IMR-90 (cell line): ENCODE results near the gene C4orf33. TPM values are rescaled to one million over a fixed set of nuclear protein-coding genes. Genes with fewer than 3 reads are reported as not detected.

Experiments
- ATAC-seq: fragments of 200-7000 bp; cut with Tn5 transposase; 2 replicates; pipeline ENCODE4 v1.9.1; 2020; ENCODE audit warnings: low read depth, mild to moderate bottlenecking, moderate library complexity
- BruUV-seq: library from RNA; stranded (reverse); fragments of 400-500 nt; replicated peaks from 2 replicates; lab custom pipeline; 2021; lab: Mats Ljungman, UMichigan
- CTCF ChIA-PET: fragments of 300-600 bp; formaldehyde crosslinking; extraction: SDS; loops from one replicate; lab custom pipeline; 2021; ENCODE audit warnings: antibody characterized with exemption; lab: Yijun Ruan, JAX
- POLR2A ChIA-PET: fragments of 300-600 bp; sonication (Branson Sonifier 250); formaldehyde crosslinking; loops from one replicate; lab custom pipeline; 2022; ENCODE audit warnings: antibody characterized with exemption; ENCODE audit not compliant: unreplicated experiment; lab: Charles Lee
- DNase-seq: peaks from one replicate; pipeline ENCODE4 v3.0.0; 2013
- H2AFZ ChIP-seq: replicated peaks from 2 replicates; pipeline ENCODE3; 2013; ENCODE audit warnings: low read length, mild to moderate bottlenecking; ENCODE audit not compliant: poor library complexity
- H2AK5ac ChIP-seq: 2 replicates; pipeline ENCODE4 v1.6.1; 2013; ENCODE audit warnings: low read depth, low read length, inconsistent platforms
- H2AK9ac ChIP-seq: replicated peaks from 2 replicates; pipeline ENCODE3; 2013; ENCODE audit warnings: mild to moderate bottlenecking, low read depth, low read length, moderate library complexity; ENCODE audit not compliant: poor library complexity
- H2BK120ac ChIP-seq: 2 replicates; pipeline ENCODE4 v1.6.1; 2013; ENCODE audit warnings: low read depth, low read length, inconsistent platforms
- H2BK15ac ChIP-seq: 3 replicates; pipeline ENCODE4 v1.6.1; 2013; ENCODE audit warnings: low read depth, low read length, inconsistent platforms
- H2BK20ac ChIP-seq: 2 replicates; pipeline ENCODE4 v1.6.1; 2013; ENCODE audit warnings: low read depth, mild to moderate bottlenecking, inconsistent platforms, low read length, moderate library complexity
- H2BK5ac ChIP-seq: 2 replicates; pipeline ENCODE4 v1.6.1; 2013; ENCODE audit warnings: mild to moderate bottlenecking, low read depth, low read length, inconsistent platforms; ENCODE audit not compliant: poor library complexity, severe bottlenecking
- H3K14ac ChIP-seq: replicated peaks from 2 replicates; pipeline ENCODE4 v1.6.1; 2013; ENCODE audit warnings: low read depth, low read length, inconsistent platforms
- H3K18ac ChIP-seq: 2 replicates; pipeline ENCODE4 v1.6.1; 2013; ENCODE audit warnings: low read depth, low read length, control low read depth
- H3K23ac ChIP-seq: 2 replicates; pipeline ENCODE4 v1.6.1; 2013; ENCODE audit warnings: low read depth, low read length, inconsistent platforms
- H3K27ac ChIP-seq: 2 replicates; pipeline ENCODE4 v1.5.1; 2013; ENCODE audit warnings: mild to moderate bottlenecking, control low read depth, low read length; ENCODE audit not compliant: insufficient read depth
- H3K27me3 ChIP-seq: 2 replicates; pipeline ENCODE4 v1.6.1; 2013; ENCODE audit warnings: low read length; ENCODE audit not compliant: control insufficient read depth, insufficient read depth
- H3K36me3 ChIP-seq: 2 replicates; pipeline ENCODE4 v1.6.1; 2013; ENCODE audit warnings: low read length, mixed read lengths; ENCODE audit not compliant: control insufficient read depth, insufficient read depth
- H3K4ac ChIP-seq: 2 replicates; pipeline ENCODE4 v1.6.1; 2013; ENCODE audit warnings: low read depth, low read length, inconsistent platforms
- H3K4me1 ChIP-seq: 2 replicates; pipeline ENCODE4 v1.6.1; 2013; ENCODE audit warnings: low read length, mixed read lengths; ENCODE audit not compliant: control insufficient read depth, insufficient read depth
- H3K4me2 ChIP-seq: 2 replicates; pipeline ENCODE4 v1.6.1; 2013; ENCODE audit warnings: low read depth, mild to moderate bottlenecking, control low read depth, low read length, moderate library complexity
- H3K4me3 ChIP-seq: 2 replicates; pipeline ENCODE4 v1.5.1; 2013; ENCODE audit warnings: low read depth, mild to moderate bottlenecking, control low read depth, low read length, moderate library complexity; ENCODE audit not compliant: insufficient read depth
- H3K56ac ChIP-seq: 2 replicates; pipeline ENCODE4 v1.6.1; 2013; ENCODE audit warnings: low read length, inconsistent platforms; ENCODE audit not compliant: insufficient read depth; ENCODE audit errors: extremely low read depth
- H3K79me1 ChIP-seq, 2 experiments: 2 replicates each; pipeline ENCODE4 v1.6.1; 2013; ENCODE audit warnings: low read length in 2 of 2, inconsistent platforms in 1 of 2, low read depth in 1 of 2
- H3K9ac ChIP-seq: 2 replicates; pipeline ENCODE4 v1.6.1; 2013; ENCODE audit warnings: low read depth, low read length, control low read depth
- H3K9me1 ChIP-seq: 2 replicates; pipeline ENCODE4 v1.6.1; 2013; ENCODE audit warnings: low read length, inconsistent platforms; ENCODE audit not compliant: insufficient read depth
- H3K9me3 ChIP-seq: 2 replicates; pipeline ENCODE4 v1.6.1; 2013; ENCODE audit warnings: low read length; ENCODE audit not compliant: control insufficient read depth, insufficient read depth
- H4K20me1 ChIP-seq: 2 replicates; pipeline ENCODE4 v1.6.1; 2013; ENCODE audit warnings: low read length, inconsistent platforms; ENCODE audit not compliant: insufficient read depth
- H4K5ac ChIP-seq: 2 replicates; pipeline ENCODE4 v1.6.1; 2013; ENCODE audit warnings: mild to moderate bottlenecking, low read depth, low read length, control low read depth
- H4K8ac ChIP-seq, 2 experiments: 2 replicates each; pipeline ENCODE4 v1.6.1; 2013; ENCODE audit warnings: low read depth in 2 of 2, low read length in 2 of 2, control low read depth in 1 of 2, inconsistent platforms in 1 of 2
- H4K91ac ChIP-seq: 2 replicates; pipeline ENCODE4 v1.6.1; 2013; ENCODE audit warnings: low read depth, low read length, inconsistent platforms; ENCODE audit not compliant: insufficient read depth
- CEBPB ChIP-seq: IDR thresholded peaks from 2 replicates; pipeline ENCODE4 v1.6.1; 2012; ENCODE audit warnings: low read depth, low read length, improper control_type of control experiment
- CHD1 ChIP-seq: IDR thresholded peaks from 2 replicates; pipeline ENCODE4 v1.6.1; 2012; ENCODE audit warnings: low read depth, low read length, improper control_type of control experiment
- ELK1 ChIP-seq: fragments of 150-350 bp; IDR thresholded peaks from 2 replicates; pipeline ENCODE4 v1.6.1; 2016; ENCODE audit warnings: low read depth, mild to moderate bottlenecking, low read length, moderate library complexity, borderline replicate concordance
- MXI1 ChIP-seq: IDR thresholded peaks from 2 replicates; pipeline ENCODE4 v1.6.1; 2012; ENCODE audit warnings: low read depth, mild to moderate bottlenecking, low read length, moderate library complexity, borderline replicate concordance
- RAD21 ChIP-seq: IDR thresholded peaks from 2 replicates; pipeline ENCODE4 v1.6.1; 2012; ENCODE audit warnings: low read length, improper control_type of control experiment
- RFX5 ChIP-seq: IDR thresholded peaks from 2 replicates; pipeline ENCODE4 v1.8.0; 2012; ENCODE audit warnings: low read depth, mild to moderate bottlenecking, low read length, moderate library complexity
- USF2 ChIP-seq: fragments of 150-350 bp; IDR thresholded peaks from 2 replicates; pipeline ENCODE4 v1.6.1; 2017; ENCODE audit warnings: mild to moderate bottlenecking, antibody characterized with exemption, low read length, low read depth
- WGBS, 2 experiments: methylation state at CpG; one replicate each; pipeline versions ENCODE4 v1.1.5 to v1.1.7; 2013; ENCODE audit warnings: missing lambda C conversion rate in 2 of 2; ENCODE audit not compliant: insufficient read length in 1 of 2; ENCODE audit errors: extremely low coverage in 2 of 2; 5-methylcytosine and 5-hydroxymethylcytosine counted together
- dilution Hi-C: fragments of 300-500 bp; cut with HindIII; formaldehyde crosslinking; loops from one replicate; pipeline ENCODE4 v1.14.3; 2018; ENCODE audit warnings: low sequenced_read_pairs; ENCODE audit not compliant: unreplicated experiment
- in situ Hi-C: fragments of 300-500 bp; cut with MboI; formaldehyde crosslinking; loops from 3 replicates; pipeline ENCODE4 v1.14.3; 2019; ENCODE audit warnings: low sequenced_read_pairs, inconsistent platforms, mixed read lengths
- intact Hi-C: fragments of 100-400 bp; cut with micrococcal nuclease; formaldehyde crosslinking; loops from 2 replicates; pipeline ENCODE4 v1.10.0; 2022
- polyA plus RNA-seq, 3 experiments: library from polyadenylated mRNA; depleted of rRNA; stranded (reverse); fragments of >200 nt; gene quantifications; 2 replicates each; pipeline ENCODE4 v1.2.3, GENCODE V29; 2012; ENCODE audit warnings: low replicate concordance in 1 of 3
- total RNA-seq: library from RNA; depleted of rRNA; stranded (reverse); fragments of >200 nt; gene quantifications from 2 replicates; pipeline ENCODE4 v1.2.3, GENCODE V29; 2012
- TF ChIP-seq, protein P1 (sequence below): conservative IDR thresholded peaks from 2 replicates; pipeline ENCODE4 v1.5.1; 2012; ENCODE audit warnings: mild to moderate bottlenecking, low read depth, low read length, improper control_type of control experiment

C4orf33 gene
- total and polyA plus RNA-seq, 2 of the 4 experiments (the other 2 are of a cell fraction) = 4.7 to 5.3 TPM

DNA sequence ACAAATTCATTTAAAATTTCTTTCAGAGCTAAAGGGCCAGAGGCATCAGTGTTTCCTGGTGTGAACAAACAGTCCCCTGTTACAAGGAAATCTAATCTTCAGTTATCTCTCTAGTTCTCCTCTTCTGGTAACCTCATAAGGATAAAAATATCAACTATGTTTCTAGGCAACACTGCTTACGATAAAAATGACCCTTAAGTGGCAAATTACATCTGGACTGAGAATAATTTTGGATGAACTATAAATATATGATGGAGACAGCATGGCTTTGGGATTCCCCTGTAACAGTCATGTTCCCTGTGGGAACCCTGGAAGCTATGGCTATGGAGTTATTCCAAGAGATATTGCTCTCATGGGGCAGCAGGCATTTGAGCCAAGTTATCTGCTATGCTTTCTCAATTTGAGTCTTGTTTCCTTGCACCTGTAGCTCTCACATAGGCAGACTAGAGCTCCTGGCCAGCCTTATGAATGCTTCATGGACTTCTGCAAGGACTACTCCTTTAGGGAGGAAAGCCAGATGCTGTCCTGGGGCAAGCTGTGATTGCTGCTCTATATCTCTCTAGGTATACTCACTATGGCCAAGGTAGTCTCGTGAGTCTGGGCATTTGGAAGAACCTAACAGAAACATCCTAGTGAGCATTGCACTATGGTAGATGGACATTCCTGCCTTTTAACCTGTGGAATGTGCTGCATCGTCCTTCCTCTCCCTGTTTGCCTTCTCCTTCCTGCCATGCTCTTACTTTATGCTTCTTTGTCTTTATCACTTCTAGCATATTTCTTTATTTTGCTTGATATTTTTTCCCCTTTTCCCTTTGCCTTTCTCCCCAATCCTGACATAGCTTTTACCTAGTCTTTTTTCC is 14.2 kb downstream of the C4orf33 start (continued):
- no peak for TF ChIP-seq MXI1

GRCh38 chr4:129110931-129111330 is 15.0 kb downstream of the C4orf33 start:
- POLR2A ChIA-PET = no interaction called here
- Histone ChIP-seq H3K9ac (no peak overlapping the region), H4K8ac (no peak overlapping the region), H4K20me1 (no peaks in the 10 kb centered on the region), H3K9me1 (peaks cover 3% of the 10 kb centered on the region; the same call in 1 of the 2 replicates), H2BK120ac (no peak overlapping the region), H3K23ac (no peak overlapping the region), H3K18ac (no peak overlapping the region), H3K4me1 (no peaks in the 10 kb centered on the region), H3K27ac (no peak overlapping the region), H2AK5ac (no peak overlapping the region), H3K27me3 (no peaks in the 10 kb centered on the region), H2BK20ac (no peak overlapping the region), H3K14ac (no peak overlapping the region), H3K9me3 (no peaks in the 10 kb centered on the region), H2AK9ac (no peak overlapping the region), H3K36me3 (no peaks in the 10 kb centered on the region), H3K4me3 (no peak overlapping the region), H3K4ac (no peak overlapping the region), H2BK15ac (no peak overlapping the region), H2AFZ (no peak overlapping the region), H2BK5ac (no peak overlapping the region), H3K4me2 (no peak overlapping the region), H4K91ac (no peak overlapping the region), H3K79me1 (no peaks in the 10 kb centered on the region), H4K5ac (no peak overlapping the region), H3K56ac (no peak overlapping the region)
- in situ Hi-C loops = no loop called here
- DNase-seq (no peak), ATAC-seq (no peak)
- dilution Hi-C loops = no loop called here
- CTCF ChIA-PET = interaction anchor here (1.3 to 1.4 kb wide), 2 partner anchors 8 to 18 kb away, joined by 4 read pairs; partner anchors contain the start of gene SCLT1
- intact Hi-C loops = no loop called here
- TF ChIP-seq RAD21 = no peak
- TF ChIP-seq USF2 = no peak
- TF ChIP-seq CEBPB = no peak
- no peak for TF ChIP-seq RFX5
- TF ChIP-seq ELK1 = no peak
- TF ChIP-seq, protein P1, sequence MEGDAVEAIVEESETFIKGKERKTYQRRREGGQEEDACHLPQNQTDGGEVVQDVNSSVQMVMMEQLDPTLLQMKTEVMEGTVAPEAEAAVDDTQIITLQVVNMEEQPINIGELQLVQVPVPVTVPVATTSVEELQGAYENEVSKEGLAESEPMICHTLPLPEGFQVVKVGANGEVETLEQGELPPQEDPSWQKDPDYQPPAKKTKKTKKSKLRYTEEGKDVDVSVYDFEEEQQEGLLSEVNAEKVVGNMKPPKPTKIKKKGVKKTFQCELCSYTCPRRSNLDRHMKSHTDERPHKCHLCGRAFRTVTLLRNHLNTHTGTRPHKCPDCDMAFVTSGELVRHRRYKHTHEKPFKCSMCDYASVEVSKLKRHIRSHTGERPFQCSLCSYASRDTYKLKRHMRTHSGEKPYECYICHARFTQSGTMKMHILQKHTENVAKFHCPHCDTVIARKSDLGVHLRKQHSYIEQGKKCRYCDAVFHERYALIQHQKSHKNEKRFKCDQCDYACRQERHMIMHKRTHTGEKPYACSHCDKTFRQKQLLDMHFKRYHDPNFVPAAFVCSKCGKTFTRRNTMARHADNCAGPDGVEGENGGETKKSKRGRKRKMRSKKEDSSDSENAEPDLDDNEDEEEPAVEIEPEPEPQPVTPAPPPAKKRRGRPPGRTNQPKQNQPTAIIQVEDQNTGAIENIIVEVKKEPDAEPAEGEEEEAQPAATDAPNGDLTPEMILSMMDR = no peak
- TF ChIP-seq CHD1 = no peak
- BruUV-seq = no TSS peak
- WGBS, 2 experiments = no CpG with 5 or more reads among the region's 3 CpGs
